D721Med (cell line): ENCODE measurements around the gene HOXC11.

Experiments used
- DNase-seq: peaks from one replicate; pipeline ENCODE4 v3.0.0; 2011; ENCODE audit warnings: low spot score; ENCODE audit not compliant: insufficient read length
- FAIRE-seq: peaks from 2 replicates; lab custom pipeline; 2011; peaks lifted over from hg19 to GRCh38; lab: Jason Lieb, UNC
- TF ChIP-seq, protein P1 (sequence below): IDR thresholded peaks from 2 replicates; pipeline ENCODE4 v1.5.1; 2012; ENCODE audit warnings: mild to moderate bottlenecking, control low read depth; ENCODE audit not compliant: insufficient read depth; ENCODE audit errors: missing control alignments

HOXC11 gene

DNA sequence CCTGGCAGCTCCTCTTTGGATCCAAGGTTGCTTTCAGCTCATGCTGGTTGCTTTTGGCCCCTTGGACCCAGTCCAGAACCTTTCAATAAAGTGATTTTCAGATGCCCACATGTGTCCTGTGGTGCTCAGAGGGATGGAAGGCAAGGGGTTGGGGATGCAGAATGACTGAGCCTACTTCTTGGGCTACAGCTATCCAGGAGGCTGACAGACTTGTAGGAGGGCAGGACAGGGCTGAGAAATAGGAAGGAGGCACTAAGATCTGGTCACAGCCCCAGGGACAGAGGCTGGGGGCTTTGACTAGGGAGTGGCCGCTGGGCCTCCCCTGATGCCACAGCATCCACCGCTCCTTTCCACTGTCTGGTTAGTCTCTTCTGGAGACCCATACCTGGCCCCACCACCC, 1.2 kb upstream of the HOXC11 start:
- TF ChIP-seq, protein P1, sequence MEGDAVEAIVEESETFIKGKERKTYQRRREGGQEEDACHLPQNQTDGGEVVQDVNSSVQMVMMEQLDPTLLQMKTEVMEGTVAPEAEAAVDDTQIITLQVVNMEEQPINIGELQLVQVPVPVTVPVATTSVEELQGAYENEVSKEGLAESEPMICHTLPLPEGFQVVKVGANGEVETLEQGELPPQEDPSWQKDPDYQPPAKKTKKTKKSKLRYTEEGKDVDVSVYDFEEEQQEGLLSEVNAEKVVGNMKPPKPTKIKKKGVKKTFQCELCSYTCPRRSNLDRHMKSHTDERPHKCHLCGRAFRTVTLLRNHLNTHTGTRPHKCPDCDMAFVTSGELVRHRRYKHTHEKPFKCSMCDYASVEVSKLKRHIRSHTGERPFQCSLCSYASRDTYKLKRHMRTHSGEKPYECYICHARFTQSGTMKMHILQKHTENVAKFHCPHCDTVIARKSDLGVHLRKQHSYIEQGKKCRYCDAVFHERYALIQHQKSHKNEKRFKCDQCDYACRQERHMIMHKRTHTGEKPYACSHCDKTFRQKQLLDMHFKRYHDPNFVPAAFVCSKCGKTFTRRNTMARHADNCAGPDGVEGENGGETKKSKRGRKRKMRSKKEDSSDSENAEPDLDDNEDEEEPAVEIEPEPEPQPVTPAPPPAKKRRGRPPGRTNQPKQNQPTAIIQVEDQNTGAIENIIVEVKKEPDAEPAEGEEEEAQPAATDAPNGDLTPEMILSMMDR: no peak
- no peak for DNase-seq
- no peak for FAIRE-seq

DNA sequence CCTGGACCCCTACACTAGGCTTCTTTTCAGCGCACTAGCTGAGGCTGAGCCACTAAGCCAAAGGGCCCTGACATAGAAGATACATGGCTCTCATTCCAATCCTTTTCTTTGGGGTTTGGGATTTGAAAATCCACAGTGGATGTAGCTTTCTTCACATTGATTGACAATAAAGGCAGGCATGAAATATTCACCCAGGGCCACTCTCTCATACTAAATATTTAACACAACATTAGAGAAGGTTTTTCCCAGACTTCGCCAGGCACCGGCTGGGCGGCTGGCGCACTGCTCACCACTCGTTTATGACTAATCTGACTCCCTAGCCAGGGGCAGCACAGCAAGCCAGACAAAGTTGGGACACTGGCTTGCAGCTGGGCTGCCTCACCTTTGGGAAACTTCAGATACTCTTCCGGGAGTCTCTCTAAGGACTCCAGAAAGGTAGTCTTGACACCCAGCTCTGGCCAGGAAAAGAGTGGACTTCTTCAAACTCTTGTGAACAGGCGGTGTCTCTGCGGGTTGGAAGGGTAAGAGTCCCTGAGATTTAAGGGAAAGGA, 699 bp upstream of the HOXC11 start:
- no peak for DNase-seq
- TF ChIP-seq, protein P1: no peak
- FAIRE-seq: no peak

DNA sequence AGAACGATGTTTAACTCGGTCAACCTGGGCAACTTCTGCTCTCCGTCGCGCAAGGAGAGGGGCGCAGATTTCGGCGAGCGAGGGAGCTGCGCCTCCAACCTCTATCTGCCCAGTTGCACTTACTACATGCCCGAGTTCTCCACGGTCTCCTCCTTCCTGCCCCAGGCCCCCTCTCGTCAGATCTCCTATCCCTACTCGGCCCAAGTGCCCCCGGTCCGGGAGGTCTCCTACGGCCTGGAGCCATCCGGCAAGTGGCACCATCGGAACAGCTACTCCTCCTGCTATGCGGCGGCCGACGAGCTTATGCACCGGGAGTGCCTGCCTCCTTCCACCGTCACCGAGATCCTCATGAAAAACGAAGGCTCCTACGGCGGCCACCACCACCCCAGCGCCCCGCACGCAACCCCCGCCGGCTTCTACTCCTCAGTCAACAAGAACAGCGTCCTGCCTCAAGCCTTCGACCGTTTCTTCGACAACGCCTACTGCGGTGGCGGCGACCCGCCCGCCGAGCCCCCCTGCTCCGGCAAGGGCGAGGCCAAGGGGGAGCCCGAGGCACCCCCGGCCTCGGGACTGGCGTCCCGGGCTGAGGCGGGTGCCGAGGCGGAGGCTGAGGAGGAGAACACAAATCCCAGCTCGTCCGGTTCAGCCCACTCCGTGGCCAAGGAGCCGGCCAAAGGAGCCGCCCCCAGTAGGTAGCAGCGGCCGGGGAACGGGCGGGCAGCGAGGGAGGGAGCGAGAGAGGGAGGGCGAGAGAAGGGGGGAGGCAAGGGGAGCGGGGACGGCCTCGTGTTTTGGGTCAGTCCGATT, 513 bp downstream of the HOXC11 start:
- FAIRE-seq (no peak), DNase-seq (no peak)
- TF ChIP-seq, protein P1: no peak

DNA sequence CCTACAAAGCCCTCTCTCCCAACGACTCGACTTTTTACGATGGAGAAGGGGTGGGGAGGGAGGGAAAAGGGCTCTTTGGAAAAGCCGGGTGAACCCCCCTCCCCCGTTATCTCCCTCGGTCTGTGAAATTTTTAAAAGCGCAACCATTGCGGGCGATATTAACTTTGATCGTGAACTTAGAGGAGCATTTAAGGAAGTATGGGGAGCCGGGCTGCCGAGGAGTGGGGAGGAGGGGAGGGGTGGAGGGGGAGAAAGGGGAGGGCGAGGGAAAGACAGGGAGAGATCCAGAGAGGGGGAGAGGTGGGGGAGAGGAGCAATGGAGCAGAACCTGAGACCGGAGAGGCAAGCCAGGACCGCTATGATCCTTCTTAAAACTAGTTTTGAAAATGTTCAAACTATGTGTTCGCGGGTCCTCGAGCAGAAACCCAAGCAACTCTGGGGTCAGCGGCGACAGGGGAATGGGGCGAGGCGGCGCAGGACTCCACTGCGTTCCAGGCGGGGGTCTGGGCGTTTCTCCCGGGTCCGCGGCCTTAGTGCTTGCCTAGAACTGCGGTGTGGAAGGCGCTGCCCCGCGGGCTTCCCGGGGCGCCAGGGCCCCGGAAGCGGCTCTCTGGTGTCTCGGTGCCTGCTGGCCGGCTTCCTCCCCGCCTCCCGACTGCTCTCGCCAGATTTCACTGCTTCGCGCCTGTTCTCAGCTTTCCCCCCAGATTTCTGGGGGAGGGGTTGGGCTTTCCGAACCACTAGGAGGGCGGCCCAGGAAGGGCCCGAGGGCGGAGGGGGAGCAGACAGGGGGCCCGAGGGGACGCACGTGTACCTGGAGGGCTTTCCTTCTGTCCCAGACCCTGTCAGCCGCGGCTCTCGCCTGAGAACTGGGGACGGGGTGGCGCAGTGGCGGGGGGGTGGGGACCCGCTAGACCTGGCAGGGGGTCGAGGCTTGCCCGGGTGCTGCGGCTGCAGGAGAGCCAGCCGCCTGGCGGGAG, 1.4 kb downstream of the HOXC11 start, which contains the start of gene HOTAIR:
Gene HOTAIR, minus strand, starts transcription at position 871 of the 980 bp plus-strand sequence.
- TF ChIP-seq, protein P1: no peak
- no peak for FAIRE-seq
- DNase-seq: no peak

DNA sequence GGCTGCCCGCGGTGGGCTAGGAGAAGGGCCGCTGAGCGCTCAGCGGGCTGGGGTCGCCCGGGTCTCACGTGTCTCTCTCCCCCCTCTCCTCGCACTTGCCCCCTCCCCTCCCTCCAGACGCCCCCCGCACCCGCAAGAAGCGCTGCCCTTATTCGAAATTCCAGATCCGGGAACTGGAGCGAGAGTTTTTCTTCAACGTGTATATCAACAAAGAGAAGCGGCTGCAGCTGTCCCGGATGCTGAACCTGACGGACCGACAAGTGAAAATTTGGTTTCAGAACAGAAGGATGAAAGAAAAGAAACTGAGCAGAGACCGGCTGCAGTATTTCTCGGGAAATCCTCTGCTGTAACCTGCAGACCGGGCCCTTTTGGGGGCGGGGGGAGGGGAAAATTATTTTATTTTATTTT, 2.1 kb downstream of the HOXC11 start:
- FAIRE-seq: no peak
- TF ChIP-seq, protein P1: no peak
- DNase-seq: no peak

DNA sequence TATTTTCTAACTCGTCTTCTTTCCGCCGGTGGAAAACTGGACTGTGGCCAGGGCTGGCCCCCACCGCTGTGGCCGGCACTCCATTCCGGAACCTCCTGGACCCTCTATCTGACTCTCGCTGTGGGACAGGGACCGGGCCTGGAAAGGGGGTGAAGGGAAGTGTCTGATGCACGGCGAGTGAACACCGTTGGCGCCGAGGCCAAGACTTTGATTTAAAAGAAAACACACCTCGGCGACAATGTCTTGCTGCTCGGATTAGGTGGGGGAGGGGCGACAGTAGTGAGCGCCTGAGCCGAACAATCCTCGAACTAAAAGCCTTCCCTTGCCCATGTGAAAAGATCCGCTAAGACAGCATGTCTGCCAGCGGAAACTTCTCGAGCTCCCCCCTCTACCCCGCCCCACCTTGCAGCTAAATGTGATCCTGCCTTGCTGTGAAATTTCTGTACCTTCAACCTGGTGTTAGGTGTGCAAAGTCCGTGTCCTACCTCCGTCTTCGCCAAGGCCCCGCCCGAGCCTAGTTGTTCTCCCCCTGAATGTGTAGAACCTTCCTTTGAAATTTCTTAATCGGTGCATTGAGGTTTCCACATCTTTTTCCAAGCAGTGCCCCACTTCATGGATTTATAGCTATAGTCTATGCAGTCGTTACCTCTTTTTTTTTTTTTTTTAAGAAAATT, 2.7 kb downstream of the HOXC11 start:
- TF ChIP-seq, protein P1: no peak
- FAIRE-seq (no peak), DNase-seq (no peak)
